Stimulated activated CD4-positive, alpha-beta T cell treated with anti-CD3 and anti-CD28 coated beads, TNF-alpha, amount 100 ng/mL, for 4 hours (primary cell): ENCODE measurements around the gene NT5DC1.

ENCODE experiments used
- DNase-seq, 3 experiments: peaks; one replicate each; pipeline ENCODE4 v3.0.0-alpha.2; 2020; ENCODE audit warnings: low read depth in 3 of 3

NT5DC1 gene

GRCh38 chr6:116100419-116101301 is at the start of gene NT5DC1:
NT5DC1 (plus strand) TSS chr6:116100853; CDS start chr6:116100931, 78 bp downstream.
- DNase-seq: peak; percentile 66 to 80 (median 77)

- no peak for DNase-seq
Measured at GRCh38 chr6:116051244-116051643, 49.4 kb upstream of the NT5DC1 start.

DNA sequence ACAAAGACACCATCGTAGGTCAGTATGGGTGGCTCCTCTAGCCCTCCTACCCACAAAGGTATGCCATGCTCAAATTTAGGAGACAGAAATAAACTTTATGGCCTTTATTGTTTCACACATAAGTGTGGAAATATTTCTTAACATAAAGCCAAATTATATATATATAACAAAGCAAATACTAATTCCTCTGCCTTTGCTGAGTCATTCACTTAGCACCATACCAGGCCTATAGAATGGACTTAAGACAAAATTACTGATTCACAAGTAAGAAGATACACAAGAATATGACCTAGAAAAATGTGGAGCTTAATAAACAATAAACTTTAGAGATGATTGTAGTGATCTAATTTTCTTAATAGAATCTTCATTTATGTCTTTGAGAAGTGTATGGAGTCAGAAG is 45.1 kb upstream of the NT5DC1 start:
- no peak for DNase-seq

- DNase-seq: no peak
Measured at GRCh38 chr6:116057766-116058165, 42.9 kb upstream of the NT5DC1 start.

GRCh38 chr6:116059713-116060571 is 40.7 kb upstream of the NT5DC1 start:
- DNase-seq: no peak

DNA sequence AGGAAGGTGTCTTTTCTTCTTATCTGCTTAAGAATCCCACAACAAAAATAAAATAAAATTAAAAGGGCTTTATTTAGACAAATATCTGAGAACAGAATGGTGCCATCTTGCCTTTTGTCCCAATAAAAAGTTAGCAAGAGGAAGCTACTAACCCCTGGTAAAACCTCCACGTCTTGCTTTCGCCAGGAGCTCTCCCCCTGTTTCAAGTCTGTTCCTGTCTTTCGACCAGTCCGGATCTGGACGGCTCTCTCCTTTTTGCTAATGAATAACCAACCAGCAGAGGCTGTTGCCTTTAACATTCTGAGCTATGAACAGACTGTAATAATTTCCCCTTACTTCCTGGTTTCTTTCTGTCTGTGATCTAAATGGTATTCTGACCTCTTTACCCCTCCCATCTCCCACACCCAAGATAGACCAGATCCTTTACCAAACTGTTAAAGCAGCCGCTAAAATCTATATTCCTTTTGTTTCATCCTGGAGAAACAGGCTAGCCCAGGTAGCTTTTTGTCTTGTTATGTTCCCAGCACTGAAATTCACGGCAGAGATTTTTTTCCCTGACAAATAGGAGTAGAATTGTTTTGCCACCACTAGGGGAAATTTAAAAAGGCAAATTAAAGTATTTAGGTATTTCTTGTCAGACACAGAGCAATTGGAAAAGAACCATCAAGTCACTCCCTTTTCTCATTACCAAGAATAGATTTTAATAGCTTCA is 39.9 kb upstream of the NT5DC1 start, which contains the start of gene FRK:
FRK (minus strand) TSS at position 320 of the 712 bp plus-strand sequence. CDS start 580 bp downstream, outside the sequence.
- no peak for DNase-seq

- DNase-seq: no peak
Measured at GRCh38 chr6:116062496-116062895, 38.2 kb upstream of the NT5DC1 start.

GRCh38 chr6:116064666-116065065 is 36.0 kb upstream of the NT5DC1 start:
- DNase-seq: no peak

DNA sequence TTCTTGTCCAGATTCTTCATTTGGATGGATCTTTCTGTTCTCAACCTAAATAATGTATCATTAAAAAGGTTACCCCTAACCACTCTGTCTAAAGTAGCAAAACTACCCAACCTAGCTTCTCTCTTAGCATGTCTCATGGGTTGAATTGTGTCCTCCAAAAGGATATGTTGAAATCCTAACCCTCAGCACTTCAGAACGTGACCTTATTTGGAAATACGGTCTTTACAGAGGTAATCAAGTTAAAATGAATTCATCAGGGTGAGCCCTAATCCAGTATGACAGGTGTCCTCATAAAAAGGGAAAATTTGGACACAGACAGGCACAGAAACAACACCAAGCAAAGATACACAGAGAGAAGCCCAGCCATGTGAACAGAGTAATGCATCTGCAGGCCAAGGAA is 33.9 kb upstream of the NT5DC1 start:
- DNase-seq: no peak

DNA sequence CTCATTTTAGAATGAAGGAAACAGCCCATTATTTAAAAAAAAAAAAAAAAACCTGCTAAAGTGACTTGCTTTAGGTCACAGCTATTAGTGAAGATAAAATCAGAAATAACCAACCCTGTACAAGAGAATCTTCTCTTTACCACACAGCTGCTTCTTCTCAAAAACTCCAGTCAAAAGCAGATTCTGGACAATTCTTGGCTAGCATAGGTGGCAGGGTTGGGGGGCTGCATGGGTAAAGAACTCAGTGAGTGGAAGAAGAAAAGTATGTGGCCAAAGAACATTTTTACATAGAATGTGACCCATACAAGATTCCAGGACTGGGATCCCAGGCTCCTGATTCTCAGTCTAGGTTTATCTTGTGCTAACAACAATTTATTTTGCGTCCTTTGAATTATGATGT is 30.6 kb upstream of the NT5DC1 start:
- no peak for DNase-seq

DNA sequence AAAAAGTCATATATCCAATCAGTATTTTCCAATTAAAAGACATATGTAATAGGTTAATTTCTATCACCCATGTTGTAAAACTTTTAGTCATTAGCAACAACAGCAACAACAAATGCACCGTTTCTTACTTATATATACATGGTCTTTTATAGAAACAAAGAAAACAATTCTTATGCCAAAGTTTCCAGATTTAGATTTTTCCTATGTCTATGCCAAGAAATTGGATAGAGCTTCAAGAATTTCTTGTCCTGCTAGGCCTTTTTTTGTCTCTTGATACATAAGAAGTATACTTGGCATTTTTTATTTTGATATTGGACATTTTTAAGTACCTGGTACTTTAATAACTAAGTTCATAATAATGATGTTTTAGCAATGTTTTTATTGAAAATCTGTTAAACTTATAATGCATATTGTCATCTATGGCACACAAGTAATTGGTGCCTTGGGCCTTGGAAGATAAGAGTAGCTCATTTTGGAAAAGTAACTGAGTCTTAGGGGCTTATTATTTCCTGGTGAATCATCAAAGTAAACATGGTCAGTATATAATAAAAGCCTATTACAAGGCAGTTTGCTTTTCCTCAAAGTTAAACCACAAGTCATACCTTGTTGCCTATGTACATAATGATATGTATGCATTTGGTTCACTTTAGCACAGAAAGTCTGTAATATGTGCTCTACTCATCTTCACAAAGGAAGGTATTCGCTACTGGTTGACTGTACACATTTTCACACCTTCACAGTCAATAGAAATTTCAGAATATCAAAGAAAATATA is 29.9 kb upstream of the NT5DC1 start:
- no peak for DNase-seq

DNA sequence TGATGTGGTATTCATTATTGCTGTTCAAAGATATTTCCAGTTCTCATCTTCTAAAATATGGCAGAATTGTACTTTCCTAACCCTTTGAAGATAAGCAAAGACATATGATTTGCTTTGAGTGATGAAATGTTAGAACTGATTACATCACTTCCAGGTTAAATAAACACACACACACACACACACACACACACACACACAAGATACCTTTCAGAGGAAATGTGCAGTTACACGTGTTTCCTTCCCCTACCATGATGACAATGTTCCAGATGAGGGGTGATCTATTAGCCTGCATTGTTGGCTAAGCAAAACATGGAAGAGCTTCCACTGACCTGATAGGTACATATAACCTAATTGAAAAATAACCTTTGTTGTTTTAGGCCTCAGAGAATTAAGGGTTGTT is 28.3 kb upstream of the NT5DC1 start:
- DNase-seq: no peak

DNA sequence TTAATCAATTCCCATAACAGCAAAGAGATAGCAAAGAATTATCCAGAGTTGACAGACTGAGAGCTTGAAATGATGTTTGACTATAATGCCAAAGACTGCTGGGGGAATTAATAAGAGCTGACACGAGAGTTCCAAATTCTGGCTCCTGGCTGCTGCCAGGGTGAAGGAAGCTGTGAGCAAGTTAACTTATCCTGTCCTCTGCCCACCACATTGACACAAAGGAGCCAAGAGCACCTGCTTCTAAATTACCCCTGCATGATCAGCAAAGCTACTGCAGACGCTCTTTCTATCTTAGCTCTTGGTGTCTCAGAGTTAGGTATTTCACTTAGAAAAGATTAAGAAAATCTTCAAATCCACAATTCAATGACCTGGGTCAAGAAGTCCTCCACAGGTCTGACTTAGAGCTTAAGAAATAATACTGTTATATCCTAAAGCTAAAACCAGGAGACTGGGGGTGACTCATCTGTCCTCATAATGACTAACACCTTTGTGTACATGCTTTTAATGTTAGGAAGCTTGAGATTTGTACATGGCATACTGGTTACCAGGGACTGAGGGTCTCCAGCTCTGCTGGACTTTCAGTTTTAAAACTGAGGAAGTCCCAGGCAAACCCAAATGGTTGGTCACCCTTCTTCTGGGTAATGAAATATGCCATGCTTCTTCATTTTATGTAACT is 26.8 kb upstream of the NT5DC1 start:
- DNase-seq: no peak

- DNase-seq: no peak
Measured at GRCh38 chr6:116074732-116075390, 25.8 kb upstream of the NT5DC1 start.

GRCh38 chr6:116078522-116078921 is 22.1 kb upstream of the NT5DC1 start:
- DNase-seq: no peak

- no peak for DNase-seq
Measured at GRCh38 chr6:116078945-116079344, 21.7 kb upstream of the NT5DC1 start.

DNA sequence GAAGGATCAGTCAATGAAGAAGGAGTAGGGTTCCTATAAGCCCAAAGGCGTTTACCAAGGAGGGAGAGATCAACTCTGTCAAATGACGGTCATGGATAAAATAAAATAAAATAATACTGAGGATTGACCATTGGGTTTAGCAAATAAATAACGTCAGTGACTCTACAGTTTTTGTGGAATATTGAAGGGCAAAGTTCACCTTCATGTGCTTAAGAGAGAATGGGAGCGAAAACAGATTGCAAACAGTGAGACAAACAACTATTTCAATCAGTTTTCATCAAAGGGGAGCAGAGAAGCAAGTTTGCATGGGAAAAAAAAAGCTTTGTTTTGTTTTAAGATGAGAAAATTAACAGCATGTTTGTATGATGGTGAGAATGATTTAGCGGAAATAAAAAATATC is 17.6 kb upstream of the NT5DC1 start:
- DNase-seq: no peak

GRCh38 chr6:116084284-116084683 is 16.4 kb upstream of the NT5DC1 start:
- no peak for DNase-seq

GRCh38 chr6:116087437-116088027 is 13.1 kb upstream of the NT5DC1 start:
- DNase-seq: no peak

DNA sequence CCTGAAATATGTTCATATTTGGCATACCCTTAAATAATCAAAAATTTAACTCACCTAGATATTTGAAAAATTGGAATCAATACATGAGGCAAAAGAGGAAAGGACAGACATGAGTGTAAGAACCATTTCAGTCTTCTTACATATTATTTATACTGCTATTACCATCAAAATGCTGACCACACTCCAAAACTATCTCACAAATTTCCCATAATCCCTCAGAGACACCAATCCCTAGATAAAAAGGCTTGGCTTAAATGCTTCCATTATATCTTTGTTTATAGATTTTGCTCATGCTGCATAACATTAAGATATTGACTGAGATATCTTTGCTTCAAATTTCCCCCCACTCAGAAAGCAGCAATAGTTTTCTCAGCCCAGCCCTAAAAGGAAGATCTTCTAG is 11.7 kb upstream of the NT5DC1 start:
- DNase-seq: no peak
